H4 (cell line): ENCODE measurements around the gene TTC29. TPM values are rescaled to one million over a fixed set of nuclear protein-coding genes. Genes with fewer than 3 reads are reported as not detected.
"Not testable (repeated sequence)": the region's sequence is repeated elsewhere in the genome, so short reads cannot be mapped to it uniquely, and the experiment has no call there.

ENCODE experiments used
- DNase-seq: peaks from one replicate; pipeline ENCODE4 v3.0.0-alpha.2; 2015; ENCODE audit warnings: low spot score
- total RNA-seq: library from RNA; depleted of rRNA; stranded (reverse); fragments of >200 nt; shearing (Covaris generic); gene quantifications from 2 replicates; pipeline ENCODE4 v1.2.3, GENCODE V29; 2014

TTC29 gene
- total RNA-seq, 1 experiment from 2014 or later = not detected

DNA sequence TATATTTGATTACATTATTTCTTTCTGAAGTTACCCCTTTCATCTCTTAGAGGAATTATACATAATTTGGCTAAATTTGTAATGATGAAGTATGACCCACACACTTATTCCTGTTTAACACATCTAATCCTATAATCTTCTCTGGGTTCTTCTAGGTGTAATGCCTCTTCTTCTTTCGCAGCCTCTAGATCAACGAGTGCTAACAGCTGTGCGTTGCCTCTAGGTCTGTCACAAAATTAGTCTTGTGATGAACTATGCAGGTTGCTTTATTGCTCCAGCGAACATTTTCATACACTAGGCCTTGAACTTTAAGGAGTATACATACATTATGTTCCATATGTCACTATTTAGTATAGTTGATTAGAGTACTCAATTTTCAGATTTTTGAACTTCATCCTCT, 89.9 kb downstream of the TTC29 start:
- DNase-seq = no peak

DNA sequence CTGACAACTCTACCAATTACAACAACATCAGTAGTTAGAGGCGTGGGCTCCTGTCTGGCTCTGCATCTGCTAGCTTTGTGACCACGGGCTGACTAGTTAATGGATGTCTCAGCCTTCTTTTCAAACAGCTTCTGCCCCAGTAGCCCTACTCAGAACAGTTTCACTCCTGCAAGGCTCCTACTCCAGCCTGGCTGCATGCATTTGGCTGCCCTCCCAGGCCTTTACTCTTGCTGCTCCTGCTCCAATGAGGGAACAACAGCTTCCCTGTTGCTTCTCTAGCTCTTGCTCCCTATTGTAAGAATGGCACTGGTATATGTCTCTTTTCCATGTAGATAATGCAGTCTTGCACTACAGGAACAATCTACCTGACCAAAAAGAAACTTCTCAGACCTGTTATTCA, 93.3 kb downstream of the TTC29 start:
- DNase-seq = no peak

DNA sequence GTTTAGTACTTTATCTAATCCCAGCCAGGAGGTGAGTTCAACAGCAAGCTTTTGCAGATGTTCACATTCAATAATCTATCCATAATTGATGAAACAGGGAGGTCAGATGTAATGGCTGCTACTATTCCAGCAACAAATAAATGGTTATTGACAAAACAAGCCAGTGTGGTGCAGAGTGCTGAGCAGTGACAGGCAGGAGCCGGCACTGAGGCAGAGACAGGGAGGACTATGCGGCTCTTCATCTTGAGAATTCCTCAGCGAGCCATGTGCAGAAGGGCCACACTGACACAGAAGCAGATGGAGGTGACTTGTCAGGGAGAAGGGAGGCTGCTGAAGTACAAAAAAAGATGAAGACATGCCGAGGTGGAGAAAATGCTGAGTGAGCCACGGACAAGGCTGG, 98.3 kb downstream of the TTC29 start:
- no peak for DNase-seq

DNA sequence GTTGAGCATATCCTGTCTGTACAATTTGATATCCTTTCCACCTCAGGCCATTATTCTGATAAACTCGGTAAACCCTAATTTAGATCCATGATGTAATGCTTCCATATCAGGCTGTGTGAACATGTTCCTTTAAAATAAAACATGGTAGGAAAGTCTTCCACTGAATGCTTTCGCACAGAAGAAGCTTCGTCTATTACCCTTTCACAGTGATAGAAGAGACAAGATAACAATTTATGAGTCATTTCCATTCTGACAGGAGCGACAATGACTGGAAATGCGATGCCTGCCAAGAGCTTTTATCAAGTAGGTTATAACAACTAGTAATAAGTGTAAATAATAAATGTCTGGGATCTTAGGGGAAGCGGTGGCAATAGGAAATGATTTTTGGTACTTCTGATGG, 98.8 kb downstream of the TTC29 start:
- no peak for DNase-seq

- no peak for DNase-seq
Observed at GRCh38 chr4:146844761-146845160, 100.9 kb downstream of the TTC29 start.

DNA sequence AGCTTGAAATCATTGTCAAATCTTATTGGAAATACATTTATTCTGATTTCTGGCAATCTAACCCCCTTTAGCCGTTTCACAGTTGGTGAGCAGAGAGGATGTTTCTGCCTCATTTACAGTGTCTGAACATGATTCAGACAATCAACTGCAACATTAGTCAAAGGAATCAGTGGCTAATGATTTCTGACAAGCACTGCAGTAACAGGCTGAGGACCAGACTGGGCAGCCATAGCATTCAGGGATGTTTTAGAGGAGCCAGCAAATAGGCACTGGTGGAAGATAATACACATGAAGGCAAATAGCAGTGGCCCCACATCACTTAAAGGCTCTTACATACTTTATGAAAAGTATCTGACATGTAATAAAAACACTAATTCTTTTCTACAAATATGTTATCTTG, 102.8 kb downstream of the TTC29 start:
- DNase-seq = no peak

DNA sequence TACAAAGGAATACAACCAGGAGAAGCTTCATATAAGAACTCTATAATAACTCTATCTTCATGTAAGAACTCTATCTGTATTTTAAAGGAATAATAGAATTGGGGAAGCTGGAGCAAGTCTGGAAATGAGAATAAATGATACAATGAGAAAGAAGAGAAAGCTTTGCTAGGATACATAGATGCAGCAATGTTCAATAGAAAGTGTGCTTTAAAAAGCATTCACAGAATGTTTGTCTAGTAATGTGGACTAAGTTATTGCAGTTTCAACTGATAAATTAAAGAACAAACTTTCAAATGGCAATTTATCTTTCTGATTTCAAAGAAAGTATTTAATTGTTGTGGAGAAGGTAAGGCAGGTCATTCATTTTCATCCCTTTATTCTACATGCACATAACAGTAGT, 104.9 kb downstream of the TTC29 start:
- no peak for DNase-seq

DNA sequence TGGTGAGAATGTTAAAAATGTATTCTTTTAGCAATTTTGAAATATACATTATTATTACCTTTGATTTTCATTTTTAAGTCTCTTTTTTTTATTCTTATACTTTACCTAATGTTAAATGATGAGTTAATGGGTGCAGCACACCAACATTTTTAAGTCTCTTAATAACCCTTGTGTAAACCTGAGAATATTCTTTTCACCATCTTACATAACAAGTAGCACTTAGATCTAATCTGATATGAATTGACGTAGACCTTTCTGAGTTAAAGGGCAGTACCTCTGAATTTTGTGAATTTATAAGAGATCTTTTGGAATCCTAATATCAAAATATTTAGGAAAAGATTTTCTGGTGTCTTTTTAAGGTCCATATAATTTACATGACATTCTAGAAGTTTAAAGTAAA, 110.6 kb downstream of the TTC29 start:
- DNase-seq = no peak

GRCh38 chr4:146834263-146835034, 111.2 kb downstream of the TTC29 start:
- no peak for DNase-seq

GRCh38 chr4:146833530-146833929, 112.1 kb downstream of the TTC29 start:
- DNase-seq = no peak

- not testable (repeated sequence) for DNase-seq
Observed at GRCh38 chr4:146822980-146823379, 122.7 kb downstream of the TTC29 start.

- no peak for DNase-seq
Observed at GRCh38 chr4:146814750-146815149, 130.9 kb downstream of the TTC29 start.

DNA sequence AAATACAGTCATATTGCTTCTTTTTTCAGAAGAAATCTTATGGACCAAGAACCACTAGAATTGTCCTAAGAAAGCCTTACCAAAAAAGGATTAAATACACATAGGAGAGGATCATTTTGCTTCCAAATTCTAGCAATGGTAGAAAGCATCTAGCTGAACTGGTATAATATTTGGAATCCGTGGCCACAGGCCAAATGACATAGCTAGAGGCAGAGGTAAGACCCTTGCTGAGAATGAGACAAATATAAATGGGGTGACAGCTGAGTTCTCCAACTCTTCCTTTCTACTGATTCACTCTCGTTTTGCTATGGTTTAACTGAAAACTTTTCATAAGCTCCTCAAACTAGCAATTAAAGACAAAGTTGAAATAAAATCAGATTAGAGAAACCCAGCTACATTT, 150.0 kb downstream of the TTC29 start:
- DNase-seq = no peak

DNA sequence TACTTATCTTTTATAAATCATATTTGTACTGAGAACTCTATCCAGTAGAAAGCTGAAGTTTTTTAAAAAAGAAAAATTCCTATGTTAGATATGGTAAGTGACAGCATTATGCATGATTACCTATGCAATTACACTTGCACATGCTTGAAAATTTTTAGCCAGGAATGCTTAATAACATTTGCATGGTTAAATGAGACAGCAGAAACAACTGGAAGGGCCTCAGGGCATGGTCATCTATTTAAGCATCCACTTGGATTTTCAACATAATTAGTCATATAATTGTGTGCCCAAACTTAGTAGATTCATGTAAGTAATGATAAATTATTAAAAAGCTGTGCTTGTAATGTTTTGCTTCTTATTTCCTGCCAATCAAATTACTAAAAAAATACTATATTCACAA, 151.9 kb downstream of the TTC29 start:
- DNase-seq = no peak

DNA sequence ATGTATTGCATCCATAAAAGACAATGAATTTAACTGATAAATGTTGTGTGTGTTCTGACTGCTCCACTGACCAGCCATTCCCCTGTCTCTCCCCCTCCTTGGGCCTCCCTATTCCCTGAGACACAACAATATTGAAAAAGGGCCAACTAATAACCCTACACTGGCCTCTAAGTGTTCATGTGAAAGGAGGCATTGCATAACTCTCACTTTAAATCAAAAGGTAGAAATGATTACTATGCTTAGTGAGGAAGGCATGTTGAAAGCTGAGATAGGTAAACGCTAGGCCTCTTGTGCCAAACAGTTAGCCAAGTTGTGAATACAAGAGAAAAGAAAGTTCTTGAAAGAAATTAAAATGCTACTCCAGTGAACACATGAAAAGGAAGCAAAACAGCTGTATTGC, 154.2 kb downstream of the TTC29 start:
- DNase-seq = no peak

DNA sequence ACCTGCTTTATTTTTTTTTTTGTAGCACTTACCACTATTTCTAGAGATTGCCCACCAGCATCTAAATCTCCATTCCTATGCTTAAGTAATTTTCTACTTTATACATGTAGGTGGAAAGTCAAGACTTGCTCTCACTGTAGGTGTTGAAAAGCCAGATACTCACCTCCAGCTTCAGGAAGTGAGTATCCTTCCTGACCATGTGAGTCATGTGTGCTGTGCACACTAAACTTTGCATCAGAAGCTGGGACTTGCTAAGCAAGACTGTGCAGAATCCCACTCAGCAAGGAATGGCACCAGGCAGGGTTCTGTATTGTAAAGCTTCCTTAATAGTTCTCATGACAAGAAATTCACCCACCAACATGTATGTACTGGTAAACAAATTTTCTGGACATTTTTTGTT, 155.1 kb downstream of the TTC29 start:
- no peak for DNase-seq

GRCh38 chr4:146787731-146788130, 157.9 kb downstream of the TTC29 start:
- DNase-seq = no peak

DNA sequence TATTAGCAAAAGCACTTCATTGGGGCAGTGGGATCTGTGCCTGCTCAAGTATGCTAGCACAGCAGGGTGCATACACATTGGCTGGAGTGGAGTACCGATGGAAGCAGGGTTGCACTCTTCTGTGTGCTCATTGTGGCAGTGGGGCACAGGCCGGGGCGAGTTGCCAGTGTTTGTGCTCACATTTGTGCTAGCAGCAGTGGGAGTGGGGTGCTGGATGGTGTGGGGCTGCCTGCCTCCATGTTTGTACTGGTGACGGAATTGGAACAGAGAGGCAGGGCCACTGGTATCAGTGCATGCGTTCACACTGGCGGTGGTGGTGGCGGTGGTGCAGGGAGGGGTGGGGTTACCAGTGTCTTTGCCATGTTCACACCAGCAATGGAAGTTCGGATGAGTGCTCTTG, 169.0 kb downstream of the TTC29 start:
- DNase-seq = no peak

- DNase-seq = no peak
Observed at GRCh38 chr4:146763560-146763959, 182.1 kb downstream of the TTC29 start.

DNA sequence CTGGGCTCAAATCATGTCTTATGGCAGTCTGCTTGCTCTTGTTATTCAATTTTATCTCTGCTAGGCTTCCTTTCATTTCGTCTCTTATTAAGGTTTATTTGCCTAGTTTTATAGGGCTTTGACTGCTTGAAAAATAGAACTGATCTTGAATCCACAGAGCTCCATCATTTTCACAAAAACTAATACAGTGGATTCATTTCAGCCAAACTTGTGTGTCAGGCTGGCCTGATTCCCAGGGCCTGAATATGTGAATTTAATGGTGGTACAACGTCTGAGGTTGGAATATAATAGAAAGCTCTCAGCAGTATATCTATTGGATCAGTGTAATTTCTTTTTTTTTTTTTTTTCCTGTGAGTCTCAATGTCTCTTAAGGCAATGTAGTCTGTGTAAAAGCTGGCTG, 183.6 kb downstream of the TTC29 start:
- DNase-seq = no peak

DNA sequence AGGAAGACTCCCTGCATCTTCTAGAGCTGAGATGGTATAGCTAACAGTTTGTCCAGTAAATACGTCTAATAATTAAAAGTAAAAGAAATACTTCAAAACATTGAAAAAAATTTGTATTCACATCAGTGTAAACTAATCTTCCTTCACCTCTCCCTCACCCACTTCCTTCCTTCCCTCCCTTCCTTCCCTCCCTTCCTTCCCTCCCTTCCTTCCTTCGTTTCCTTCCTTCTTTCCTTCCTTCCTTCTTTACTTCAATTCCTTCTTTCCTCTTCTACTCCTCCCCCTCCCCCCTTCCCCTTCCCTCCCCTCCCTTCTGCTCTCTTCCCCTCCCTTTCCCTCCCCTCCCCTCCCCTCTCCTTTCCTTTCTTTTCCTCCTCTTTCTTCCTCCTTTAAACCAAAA, 203.2 kb downstream of the TTC29 start:
- DNase-seq = no peak

GRCh38 chr4:146739182-146739581, 206.5 kb downstream of the TTC29 start:
- DNase-seq = no peak

- not testable (repeated sequence) for DNase-seq
Observed at GRCh38 chr4:146723519-146723918, 222.1 kb downstream of the TTC29 start.

GRCh38 chr4:146709956-146710355, 235.7 kb downstream of the TTC29 start:
- DNase-seq = no peak
